HepG2 (cell line): Measurements from ENCODE around the gene TSEN34. TPM values are rescaled to one million over a fixed set of nuclear protein-coding genes. Genes with fewer than 3 reads are reported as not detected.

Source experiments
- ELF1 ChIP-seq: sonication (generic); formaldehyde crosslinking; IDR thresholded peaks from 2 replicates; pipeline ENCODE4 v1.4.0; 2020; ENCODE audit warnings: missing genetic modification reagents
- ELF3 ChIP-seq: IDR thresholded peaks from 2 replicates; pipeline ENCODE4 v1.6.1; 2016; ENCODE audit warnings: missing genetic modification reagents, missing compliant biosample characterization
- GABPB1 ChIP-seq: IDR thresholded peaks from 2 replicates; pipeline ENCODE4 v1.6.1; 2016; ENCODE audit warnings: mild to moderate bottlenecking, missing genetic modification reagents, moderate library complexity, missing compliant biosample characterization
- HOXA9 ChIP-seq: sonication (generic); formaldehyde crosslinking; IDR thresholded peaks from 2 replicates; pipeline ENCODE4 v1.8.1; 2022; ENCODE audit warnings: missing genetic modification reagents, mild to moderate bottlenecking, moderate library complexity, borderline replicate concordance
- KAT8 ChIP-seq: IDR thresholded peaks from 2 replicates; pipeline ENCODE4 v1.6.1; 2016; ENCODE audit warnings: missing genetic modification reagents, missing compliant biosample characterization
- NCOA5 ChIP-seq: sonication (generic); formaldehyde crosslinking; IDR thresholded peaks from 2 replicates; pipeline ENCODE4 v1.4.0; 2020; ENCODE audit warnings: missing genetic modification reagents
- NR3C1 ChIP-seq: sonication (generic); formaldehyde crosslinking; IDR thresholded peaks from 2 replicates; pipeline ENCODE4 v1.4.0; 2020; ENCODE audit warnings: missing genetic modification reagents
- PHB2 ChIP-seq: fragments of 450-650 bp; IDR thresholded peaks from 2 replicates; pipeline ENCODE4 v1.6.1; 2018; ENCODE audit not compliant: partially characterized antibody
- RAD21 ChIP-seq: fragments of 450-650 bp; formaldehyde crosslinking; IDR thresholded peaks from 2 replicates; pipeline ENCODE4 v1.5.0; 2020; ENCODE audit warnings: mild to moderate bottlenecking
- RXRB ChIP-seq: IDR thresholded peaks from 2 replicates; pipeline ENCODE4 v1.6.1; 2016; ENCODE audit warnings: borderline replicate concordance, missing genetic modification reagents, missing compliant biosample characterization
- SALL1 ChIP-seq: sonication (generic); formaldehyde crosslinking; IDR thresholded peaks from 2 replicates; pipeline ENCODE4 v1.8.0; 2022; ENCODE audit warnings: mild to moderate bottlenecking, missing genetic modification reagents
- TEAD3 ChIP-seq: optimal IDR thresholded peaks from 2 replicates; pipeline ENCODE3; 2016; ENCODE audit warnings: borderline replicate concordance
- U2AF1 ChIP-seq: fragments of 200-400 bp; formaldehyde crosslinking; optimal IDR thresholded peaks from 2 replicates; pipeline ENCODE3; 2017; ENCODE audit warnings: mild to moderate bottlenecking, low read depth, low read length
- UBTF ChIP-seq: sonication (generic); formaldehyde crosslinking; IDR thresholded peaks from 2 replicates; pipeline ENCODE4 v1.4.0; 2020; ENCODE audit warnings: mild to moderate bottlenecking, missing genetic modification reagents
- XRCC5 ChIP-seq: fragments of 200-400 bp; formaldehyde crosslinking; optimal IDR thresholded peaks from 2 replicates; pipeline ENCODE3; 2017; ENCODE audit warnings: mild to moderate bottlenecking, low read length
- YY1 ChIP-seq: IDR thresholded peaks from 2 replicates; pipeline ENCODE4 v1.6.1; 2011; ENCODE audit warnings: low read length, low read depth, moderate library complexity, mild to moderate bottlenecking; ENCODE audit not compliant: insufficient read depth, insufficient replicate concordance
- ZBTB46 ChIP-seq: sonication (generic); formaldehyde crosslinking; IDR thresholded peaks from 2 replicates; pipeline ENCODE4 v1.4.0; 2020; ENCODE audit warnings: mild to moderate bottlenecking, missing genetic modification reagents, borderline replicate concordance
- ZFX ChIP-seq: sonication (generic); formaldehyde crosslinking; IDR thresholded peaks from 2 replicates; pipeline ENCODE4 v1.4.0; 2020; ENCODE audit warnings: mild to moderate bottlenecking, low read depth, missing genetic modification reagents, moderate library complexity
- ZNF12 ChIP-seq: sonication (generic); formaldehyde crosslinking; IDR thresholded peaks from 2 replicates; pipeline ENCODE4 v1.5.0; 2020; ENCODE audit warnings: missing genetic modification reagents
- ZNF124 ChIP-seq: sonication (generic); formaldehyde crosslinking; IDR thresholded peaks from 2 replicates; pipeline ENCODE4 v1.4.0; 2020; ENCODE audit warnings: missing genetic modification reagents
- ZNF33A ChIP-seq: sonication (generic); formaldehyde crosslinking; IDR thresholded peaks from 2 replicates; pipeline ENCODE4 v1.5.1; 2020; ENCODE audit warnings: missing genetic modification reagents, mild to moderate bottlenecking, moderate library complexity, borderline replicate concordance
- ZNF687 ChIP-seq: sonication (generic); formaldehyde crosslinking; IDR thresholded peaks from 2 replicates; pipeline ENCODE4 v1.5.1; 2020; ENCODE audit warnings: mild to moderate bottlenecking, missing genetic modification reagents, moderate library complexity
- ZNF768 ChIP-seq: sonication (generic); formaldehyde crosslinking; IDR thresholded peaks from 2 replicates; pipeline ENCODE4 v1.4.0; 2020; ENCODE audit warnings: missing genetic modification reagents
- polyA plus RNA-seq, 8 experiments: library from polyadenylated mRNA; depleted of rRNA in 3 of 8; stranded (reverse) in 7 of 8; unstranded in 1 of 8; fragments of >200 nt; fragmentation: Illumina TruSeq in 4 of 8; extraction: Trizol in 4 of 8; gene quantifications; 2 replicates each; pipeline versions ENCODE4 v1.2.1 to v1.2.3, GENCODE V29; 2011 to 2016; ENCODE audit warnings: low read depth in 4 of 8, missing spikeins in 1 of 8, mixed read lengths in 1 of 8; ENCODE audit not compliant: insufficient read depth in 1 of 8
- total RNA-seq, 5 experiments: library from RNA; depleted of rRNA; stranded (reverse); fragments of >200 nt; fragmentation: Illumina TruSeq; extraction: Trizol; gene quantifications; 2 replicates each; pipeline ENCODE4 v1.2.3, GENCODE V29; 2016; ENCODE audit warnings: low read depth in 1 of 5

TSEN34 gene
- total and polyA plus RNA-seq, 2 of the 13 experiments (the other 11 are each of a cell fraction or from before 2014, with no cell fraction given) = 55.1 to 65.4 TPM

GRCh38 chr19:54168174-54168917 is 22.8 kb upstream of the TSEN34 start (continued):
- TF ChIP-seq UBTF (0 out of 2 replicates have a peak, but pooled peaks have one; percentile 21), NR3C1 (no peak), PHB2 (no peak), ZFX (0 out of 2 replicates have a peak, but pooled peaks have one; percentile 25), ELF3 (CRISPR knock-in tag) (peak; percentile 63), RAD21 (peak; percentile 42; the same call in 1 of the 2 replicates), RXRB (CRISPR knock-in tag) (peak; percentile 23; the same call in 1 of the 2 replicates), HOXA9 (CRISPR knock-in tag) (no peak), ELF1 (CRISPR knock-in tag) (peak; percentile 49), KAT8 (CRISPR knock-in tag) (0 out of 2 replicates have a peak, but pooled peaks have one; percentile 24), ZNF768 (no peak), YY1 (peak; percentile 35), ZNF687 (CRISPR knock-in tag) (peak; percentile 35), XRCC5 (peak; percentile 60), SALL1 (CRISPR knock-in tag) (0 out of 2 replicates have a peak, but pooled peaks have one; percentile 32), TEAD3 (CRISPR knock-in tag) (peak; percentile 29), NCOA5 (no peak), GABPB1 (peak; percentile 43; the same call in 1 of the 2 replicates), U2AF1 (peak; percentile 49), ZNF12 (CRISPR knock-in tag) (peak; percentile 93), ZBTB46 (CRISPR knock-in tag) (no peak), ZNF124 (0 out of 2 replicates have a peak, but pooled peaks have one; percentile 35), ZNF33A (CRISPR knock-in tag) (no peak)
